NCI-H2029 treated with DMSO at 0.1 percent for 48 hours (cell line): Measurements from ENCODE around the gene UPK1B.
"Not testable (repeated sequence)": the region's sequence is repeated elsewhere in the genome, so short reads cannot be mapped to it uniquely, and the experiment has no call there.

ENCODE experiments used
- DNase-seq: peaks from one replicate; lab custom pipeline; 2025; lab: John Stamatoyannopoulos, UW

Gene UPK1B

DNA sequence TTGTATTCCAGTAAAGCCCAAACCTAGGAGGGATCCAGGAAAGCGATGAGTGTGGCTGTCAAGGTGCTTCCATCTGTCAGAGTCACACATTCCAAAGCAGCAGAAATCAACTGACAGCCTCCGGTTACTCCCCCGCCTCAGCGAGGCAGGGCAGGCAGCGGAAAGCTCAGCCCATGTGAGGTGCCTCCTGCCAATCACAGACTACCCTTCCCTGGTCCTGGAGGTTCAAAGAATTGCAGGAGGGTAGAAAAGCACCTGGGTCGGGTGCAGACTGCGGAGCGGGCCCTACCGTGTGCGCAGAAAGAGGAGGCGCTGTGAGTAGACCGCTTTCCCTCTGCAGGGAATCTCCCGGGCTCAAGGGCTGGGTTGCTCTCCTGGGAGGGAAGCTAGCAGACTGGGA, at the start of gene UPK1B:
TSS of gene UPK1B (plus strand) at position 274 of the 400 bp plus-strand sequence. CDS start 13,144 bp downstream, outside the sequence.
- no peak for DNase-seq

DNA sequence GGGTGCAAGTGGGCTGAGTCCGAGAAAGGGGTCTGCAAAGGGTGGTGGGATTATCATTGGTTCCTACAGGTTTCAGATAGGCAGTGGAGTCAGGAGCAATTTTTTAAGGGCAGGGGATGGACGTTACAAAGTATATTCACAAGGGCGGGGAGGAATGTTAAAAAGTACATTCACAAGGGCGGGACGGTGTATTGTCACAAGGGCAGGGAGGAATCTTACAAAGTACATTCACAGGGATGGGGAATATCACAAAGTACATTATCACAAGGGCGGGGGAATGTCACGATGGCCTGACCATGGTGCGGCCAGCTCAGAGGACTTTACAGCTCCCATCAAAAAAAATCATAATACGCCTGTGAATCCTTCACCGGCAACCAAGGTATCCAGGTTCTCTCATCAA, 48.1 kb upstream of the UPK1B start:
- no peak for DNase-seq

DNA sequence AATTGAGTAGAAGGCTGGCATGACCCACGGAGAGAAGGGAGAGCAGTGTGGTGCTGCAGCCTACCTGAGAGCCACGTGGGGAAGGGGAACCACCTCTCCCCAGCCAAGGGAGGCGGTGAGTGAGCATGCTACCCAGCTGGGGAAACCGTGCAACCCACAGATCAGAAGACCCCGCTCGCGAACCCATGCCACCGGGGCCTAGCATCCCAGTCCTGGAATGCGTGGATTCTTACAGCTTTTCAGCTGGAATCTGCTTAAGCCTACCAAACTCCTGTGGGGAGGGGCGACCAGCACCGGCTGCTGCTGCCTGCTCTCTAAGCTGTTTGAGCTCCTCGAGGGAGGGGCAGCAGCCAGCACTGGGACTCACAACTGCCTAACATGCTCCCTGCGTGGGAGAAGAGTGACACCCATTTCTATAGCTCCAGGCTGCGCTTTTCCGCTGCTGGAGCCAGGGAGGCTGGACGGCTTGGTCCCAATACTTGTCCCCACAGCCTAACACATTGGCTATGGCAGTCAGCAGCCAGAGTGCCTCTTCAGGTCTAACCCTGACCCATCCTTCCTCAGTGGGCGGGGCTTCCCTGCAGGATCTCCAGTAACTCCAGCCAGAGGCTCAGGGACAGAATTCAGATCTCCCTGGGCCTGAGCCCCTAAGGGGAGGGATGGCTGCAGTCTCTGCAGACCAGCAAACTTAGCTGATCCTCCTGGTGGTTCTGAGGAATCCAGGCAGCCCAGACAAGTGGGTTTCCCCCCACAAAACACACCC, 47.5 kb upstream of the UPK1B start:
- no peak for DNase-seq

DNA sequence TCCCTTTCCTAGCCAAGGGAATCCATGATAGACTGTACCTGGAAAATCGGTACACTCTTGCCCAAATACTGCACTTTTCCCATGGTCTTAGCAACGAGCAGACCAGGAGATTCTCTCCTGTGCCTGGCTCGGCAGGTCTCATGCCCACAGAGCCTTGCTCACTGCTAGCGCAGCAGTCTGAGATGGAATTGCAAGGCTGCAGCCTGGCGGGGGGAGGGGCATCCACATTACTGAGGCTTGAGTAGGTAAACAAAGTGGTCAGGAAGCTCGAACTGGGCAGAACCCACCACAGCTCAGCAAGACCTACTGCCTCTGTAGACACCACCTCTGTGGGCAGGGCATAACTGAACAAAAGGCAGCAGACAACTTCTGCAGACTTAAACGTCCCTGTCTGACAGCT, 43.1 kb upstream of the UPK1B start:
- DNase-seq = not testable (repeated sequence)

DNA sequence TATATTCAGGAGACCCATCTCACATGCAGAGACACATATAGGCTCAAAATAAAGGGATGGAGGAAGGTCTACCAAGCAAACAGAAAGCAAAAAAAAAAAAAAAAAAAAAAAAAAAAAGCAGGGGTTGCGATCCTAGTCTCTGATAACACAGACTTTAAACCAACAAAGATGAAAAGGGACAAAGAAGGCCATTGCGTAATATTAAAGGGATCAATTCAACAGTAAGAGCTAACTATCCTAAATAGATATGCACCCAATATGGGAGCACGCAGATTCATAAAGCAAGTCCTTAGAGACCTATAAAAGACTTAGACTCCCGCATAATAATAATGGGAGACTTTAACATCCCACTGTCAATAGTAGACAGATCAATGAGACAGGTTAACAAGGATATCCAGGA, 41.1 kb upstream of the UPK1B start:
- DNase-seq = not testable (repeated sequence)

DNA sequence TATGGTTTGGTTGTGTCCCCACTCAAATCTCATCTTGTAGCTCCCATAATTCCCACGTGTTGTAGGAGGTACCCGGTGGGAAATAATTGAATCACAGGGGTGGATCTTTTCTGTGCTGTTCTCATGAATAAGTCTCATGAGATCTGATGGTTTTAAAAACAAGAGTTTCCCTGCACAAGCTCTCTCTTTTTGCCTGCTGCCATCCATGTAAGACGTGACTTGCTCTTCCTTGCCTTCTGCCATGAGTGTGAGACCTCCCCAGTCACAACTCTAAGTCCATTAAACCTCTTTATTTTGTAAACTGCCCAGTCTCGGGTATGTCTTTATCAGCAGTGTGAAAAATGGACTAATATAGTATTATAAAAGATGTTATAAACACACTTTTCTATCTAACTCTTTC, 34.0 kb upstream of the UPK1B start:
- DNase-seq = not testable (repeated sequence)

- no peak for DNase-seq
These were observed 32.9 kb upstream of the UPK1B start for GRCh38 chr3:119140466-119140865.

DNA sequence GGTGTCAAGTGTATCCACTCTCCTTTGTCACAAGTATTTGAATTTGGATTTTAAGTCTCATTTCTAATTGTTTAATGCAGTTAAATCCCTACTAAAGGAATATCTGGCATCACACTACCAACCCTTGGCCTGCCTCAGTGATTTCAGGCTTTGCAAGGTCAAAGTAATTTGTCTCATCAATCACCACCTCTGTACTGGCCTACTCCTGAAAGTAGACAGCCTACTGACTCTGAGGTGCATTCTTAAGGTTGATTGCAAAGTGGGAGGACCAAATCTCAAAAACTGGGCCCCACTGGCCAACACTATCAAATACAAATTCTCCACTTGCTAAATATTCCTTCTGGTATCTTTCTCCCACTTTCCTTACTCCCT, 28.3 kb upstream of the UPK1B start:
- no peak for DNase-seq

DNA sequence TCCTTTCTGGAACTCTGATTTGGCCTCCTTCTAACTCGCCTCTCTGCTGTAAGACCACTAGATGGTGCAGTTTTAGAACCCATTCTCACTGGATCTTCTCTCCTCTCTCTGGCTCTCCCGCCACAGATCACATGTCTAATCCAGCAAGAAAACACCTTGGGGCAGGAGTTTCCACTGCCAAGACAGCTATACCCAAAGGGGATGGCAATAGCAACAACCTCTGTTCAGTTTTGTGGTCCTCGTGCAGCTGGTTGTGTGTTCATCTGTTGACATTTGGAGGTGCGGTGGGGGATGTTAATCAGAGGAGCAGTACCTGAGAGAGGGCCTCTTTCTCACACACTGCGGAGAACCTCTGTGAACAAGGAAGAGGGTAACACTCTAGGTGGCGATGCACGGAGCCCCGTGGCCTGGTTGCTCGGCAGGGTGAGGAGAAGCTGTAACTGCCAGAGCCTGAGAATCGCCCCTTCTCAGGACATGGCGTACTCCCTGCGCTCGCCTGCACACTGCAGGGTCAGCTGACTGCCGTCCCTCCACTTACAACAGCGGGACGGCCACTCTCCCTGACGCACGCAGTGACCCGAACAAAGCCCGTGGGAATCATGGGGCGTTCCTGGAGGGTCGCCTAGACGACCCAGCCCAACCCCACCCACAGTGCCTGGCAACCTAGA, 27.8 kb upstream of the UPK1B start, which contains the start of gene TEX55:
TSS of gene TEX55 (plus strand) at position 666 of the 668 bp plus-strand sequence. CDS start 25 bp downstream, outside the sequence.
- DNase-seq = peak; percentile 85

GRCh38 chr3:119146578-119147375, 26.6 kb upstream of the UPK1B start:
- DNase-seq = no peak

DNA sequence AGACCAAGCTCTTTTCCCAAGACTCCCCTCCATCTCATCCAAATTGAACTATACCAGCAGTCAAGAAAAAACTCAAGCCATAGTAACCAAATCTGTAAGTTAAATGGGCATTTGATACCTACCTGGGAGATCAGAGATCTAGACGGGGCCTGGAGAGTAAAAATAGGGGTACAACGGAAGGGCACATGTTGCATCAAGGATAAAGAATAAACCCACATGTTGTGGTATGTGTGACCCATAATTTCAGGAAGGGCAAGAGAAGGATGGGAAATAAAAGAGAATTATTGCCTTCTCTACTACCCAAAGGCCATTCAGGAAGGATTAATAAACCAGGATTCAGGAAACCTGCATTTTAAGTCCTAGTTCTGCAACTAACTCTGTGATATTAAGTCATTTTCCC, 25.9 kb upstream of the UPK1B start:
- DNase-seq = no peak

DNA sequence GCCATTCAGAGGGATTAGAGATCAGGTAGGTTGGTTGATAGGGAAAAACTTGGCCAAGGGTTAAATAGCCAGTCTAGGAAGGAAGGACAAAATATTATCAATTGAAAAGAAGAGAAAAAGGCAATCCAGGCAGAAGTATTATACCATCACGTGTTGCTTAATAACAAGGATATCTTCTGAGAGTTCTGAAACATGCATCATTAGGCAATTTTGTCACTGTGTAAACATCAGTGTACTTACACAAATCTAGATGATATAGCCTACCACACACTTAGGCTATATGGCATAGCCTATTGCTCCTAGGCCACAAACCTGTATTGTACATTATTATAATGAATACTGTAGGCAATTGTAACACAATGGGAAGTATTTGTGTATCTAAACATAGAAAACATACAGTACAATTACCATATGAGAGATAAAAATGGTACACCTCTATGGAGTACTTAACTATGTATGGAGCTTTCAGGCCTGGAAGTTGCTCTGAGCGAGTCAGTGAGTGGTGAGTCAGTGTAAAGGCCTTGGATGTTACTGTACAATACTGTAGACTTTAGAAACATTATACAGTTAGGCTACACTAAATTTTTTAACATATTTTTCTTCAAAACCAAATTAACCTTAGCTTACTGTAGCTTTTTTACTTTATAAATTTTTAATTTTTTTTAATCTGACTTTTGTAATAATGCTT, 24.8 kb upstream of the UPK1B start:
- DNase-seq = no peak

DNA sequence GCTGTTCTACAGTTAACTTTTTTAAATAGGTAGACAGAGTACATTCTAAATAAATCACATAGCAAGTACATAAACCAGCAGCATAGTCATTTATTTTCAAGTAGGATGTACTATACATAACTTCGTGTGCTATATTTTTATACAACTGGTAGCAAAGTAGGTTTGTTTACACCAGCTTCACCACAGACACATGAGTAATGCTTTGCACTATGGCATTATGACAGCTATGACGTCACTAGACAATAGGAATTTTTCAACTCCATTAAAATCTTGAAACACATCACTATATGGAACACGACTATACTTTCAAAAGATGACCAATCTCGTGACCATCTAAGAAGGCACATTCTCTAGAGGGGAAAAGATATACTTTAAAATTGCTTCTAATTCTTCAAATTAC, 23.9 kb upstream of the UPK1B start:
- no peak for DNase-seq

- no peak for DNase-seq
These were observed 16.5 kb upstream of the UPK1B start for GRCh38 chr3:119156868-119157267.

DNA sequence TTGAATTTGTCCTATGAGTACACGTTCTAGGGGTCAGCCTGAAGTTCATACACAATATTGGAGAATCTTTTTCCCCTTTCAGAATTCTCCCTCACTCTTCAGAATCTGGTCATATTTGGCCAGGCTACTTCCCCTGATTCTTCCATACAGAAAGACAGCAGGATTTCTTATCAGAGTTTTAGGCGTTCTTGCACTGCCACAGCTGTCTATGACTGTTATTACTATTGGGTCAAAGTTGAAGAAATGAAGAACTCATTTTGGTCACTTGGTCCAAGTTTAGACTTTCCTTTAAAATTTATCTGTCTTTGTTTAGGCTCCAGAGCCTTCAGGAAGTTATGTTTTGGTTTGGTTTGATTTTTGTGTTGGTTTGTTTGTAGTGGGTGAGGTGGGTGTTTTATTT, 15.4 kb upstream of the UPK1B start:
- DNase-seq = no peak

DNA sequence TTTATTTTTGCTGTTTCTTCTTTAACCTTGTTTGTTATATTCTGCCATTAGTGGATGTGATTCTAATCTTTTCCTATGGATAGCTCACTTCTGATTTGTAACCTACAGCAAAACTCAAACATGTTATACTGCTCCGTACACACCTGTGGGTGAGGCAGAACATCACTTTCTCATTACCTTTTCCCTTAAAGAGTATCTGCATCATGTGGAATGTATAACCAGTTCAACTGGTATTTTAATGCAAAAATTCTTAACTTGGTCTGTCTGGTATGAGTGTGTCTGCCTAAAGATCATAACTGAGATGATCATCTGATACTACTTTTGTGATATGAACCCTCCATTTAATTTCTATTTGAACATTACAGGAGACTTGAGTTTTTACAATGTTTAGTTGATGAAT, 13.0 kb upstream of the UPK1B start:
- DNase-seq = no peak

- DNase-seq = no peak
These were observed 12.6 kb upstream of the UPK1B start for GRCh38 chr3:119160815-119161214.

- peak; percentile 57 for DNase-seq
These were observed 12.2 kb upstream of the UPK1B start for GRCh38 chr3:119161240-119161639.

DNA sequence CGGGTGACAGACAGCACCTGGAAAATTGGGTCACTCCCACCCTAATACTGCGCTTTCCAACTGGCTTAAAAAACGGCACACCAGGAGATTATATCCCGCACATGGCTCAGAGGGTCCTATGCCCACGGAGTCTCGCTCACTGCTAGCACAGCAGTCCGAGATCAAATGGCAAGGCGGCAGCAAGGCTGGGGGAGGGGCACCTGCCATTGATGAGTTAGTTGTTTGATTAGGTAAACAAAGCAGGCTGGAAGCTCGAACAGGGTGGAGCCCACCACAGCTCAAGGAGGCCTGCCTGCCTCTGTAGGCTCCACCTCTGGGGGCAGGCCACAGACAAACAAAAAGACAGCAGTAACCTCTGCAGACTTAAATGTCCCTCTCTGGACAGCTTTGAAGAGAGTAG, 8.7 kb upstream of the UPK1B start:
- DNase-seq = not testable (repeated sequence)

- DNase-seq = no peak
These were observed 2.6 kb upstream of the UPK1B start for GRCh38 chr3:119170821-119171220.

- DNase-seq = no peak
These were observed 2.7 kb downstream of the UPK1B start for GRCh38 chr3:119175872-119176756.
